Body of pancreas (tissue), 4 donors: ENCODE data around the gene PIGZ. TPM values are rescaled to one million over a fixed set of nuclear protein-coding genes. Genes with fewer than 3 reads are reported as not detected.

Source experiments
- ATAC-seq: fragments of 150-250 bp; one replicate; pipeline ENCODE4 v1.9.1; 2016
- DNase-seq, 4 donors: peaks; one replicate each; pipeline ENCODE4 v3.0.0-alpha.2; 2019
- H3K27ac ChIP-seq, 4 donors: fragments of 200-600 bp; sonication (generic); 1 replicate in 3 of 4; 2 replicates in 1 of 4; pipeline versions ENCODE4 v1.5.1 to v1.6.1; 2016 to 2019; ENCODE audit warnings: mild to moderate bottlenecking in 1 of 4, mixed read lengths in 1 of 4, moderate library complexity in 1 of 4
- H3K27me3 ChIP-seq, 2 donors: fragments of 200-600 bp; sonication (generic); one replicate each; pipeline ENCODE4 v1.6.0; 2016; ENCODE audit warnings: mild to moderate bottlenecking in 1 of 2
- H3K36me3 ChIP-seq, 2 donors: fragments of 200-600 bp; sonication (generic); replicated peaks in 1 of 2; 2 replicates each; pipeline ENCODE4 v1.5.1; 2016; ENCODE audit warnings: low read depth in 2 of 2; ENCODE audit not compliant: insufficient read depth in 1 of 2
- H3K4me1 ChIP-seq: fragments of 200-600 bp; sonication (generic); one replicate; pipeline ENCODE4 v1.6.0; 2016
- H3K4me3 ChIP-seq, 2 donors: fragments of 200-600 bp; sonication (generic); 1 replicate in 1 of 2; 2 replicates in 1 of 2; pipeline ENCODE4 v1.5.1; 2016 to 2019
- H3K9me3 ChIP-seq, 3 donors: fragments of 200-600 bp; sonication (generic); 1 replicate in 2 of 3; 2 replicates in 1 of 3; pipeline ENCODE4 v1.5.1; 2016
- CTCF ChIP-seq, 7 experiments: fragments of 450-650 bp in 4 of 7; fragments of 200-600 bp in 3 of 7; sonication (generic) in 3 of 7; IDR thresholded peaks; one replicate each; pipeline ENCODE4 v1.5.1; 2016 to 2019; ENCODE audit warnings: antibody characterized with exemption in 7 of 7
- POLR2A ChIP-seq, 3 donors: fragments of 450-650 bp; IDR thresholded peaks; one replicate each; pipeline ENCODE4 v1.6.1; 2016; ENCODE audit warnings: antibody characterized with exemption in 3 of 3, mild to moderate bottlenecking in 2 of 3
- WGBS, 2 donors: methylation state at CpG; one replicate each; pipeline ENCODE4 v1.1.5; 2017; 5-methylcytosine and 5-hydroxymethylcytosine counted together
- intact Hi-C: fragments of 100-400 bp; cut with DNase I; formaldehyde crosslinking; loops from one replicate; pipeline ENCODE4 v1.15.1; 2023
- total RNA-seq, 2 donors: library from RNA; depleted of rRNA; stranded (reverse); fragments of >200 nt; gene quantifications; one replicate each; pipeline ENCODE4 v1.1.0, GENCODE V29; 2016

The PIGZ gene
- total RNA-seq, 2 donors from 2014 or later: 1.0 to 1.3 TPM

DNA sequence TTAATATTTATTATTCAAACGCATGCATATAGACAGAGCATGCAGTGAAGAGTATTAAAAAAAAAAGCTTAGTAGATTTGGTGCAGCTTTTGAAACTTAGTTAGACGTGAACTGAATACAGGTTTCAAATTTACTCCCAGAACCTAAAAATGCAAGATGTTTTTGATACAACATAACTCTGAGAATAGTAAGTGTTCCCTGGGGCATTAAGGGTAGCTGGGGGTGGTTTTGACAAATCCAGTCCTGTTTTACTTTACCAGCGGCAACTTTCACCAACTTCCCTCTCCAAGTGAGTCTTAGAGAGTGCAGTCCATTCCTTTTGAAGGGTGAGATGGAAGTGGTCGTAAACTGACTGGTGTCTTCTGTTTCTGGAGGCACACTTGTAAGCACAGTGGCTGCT lies 37.5 kb downstream of the PIGZ start:
- no peaks in the 10 kb centered on the region for H3K4me1 ChIP-seq
- no peaks in the 10 kb centered on the region for H3K9me3 ChIP-seq
- WGBS, 2 donors: 85 to 91% methylated on average over 4 of the region's 4 CpGs
- H3K4me3 ChIP-seq: no peak overlapping the region
- ATAC-seq (no peak), DNase-seq (no peak)
- TF ChIP-seq POLR2A (IDR thresholded peaks at IDR 0.05): no peak
- TF ChIP-seq CTCF (IDR thresholded peaks at IDR 0.05): no peak
- peaks cover 6 to 17% of the 10 kb centered on the region in 2 donors for H3K36me3 ChIP-seq
- no peaks in the 10 kb centered on the region for H3K27me3 ChIP-seq
- intact Hi-C loops: no loop called here
- no peak overlapping the region for H3K27ac ChIP-seq

GRCh38 chr3:196927571-196928453 lies 40.8 kb downstream of the PIGZ start:
- Histone ChIP-seq H3K4me3 (no peak overlapping the region), H3K9me3 (no peaks in the 10 kb centered on the region), H3K27ac (no peak overlapping the region), H3K4me1 (no peaks in the 10 kb centered on the region), H3K36me3 (peaks cover 0 to 13% of the 10 kb centered on the region in 2 donors), H3K27me3 (no peaks in the 10 kb centered on the region)
- intact Hi-C loops: no loop called here
- no peak for TF ChIP-seq CTCF (IDR thresholded peaks at IDR 0.05)
- no peak for TF ChIP-seq POLR2A (IDR thresholded peaks at IDR 0.05)
- ATAC-seq (no peak), DNase-seq (no peak)
- 95% methylated on average over 7 of the region's 7 CpGs for WGBS, 2 donors

DNA sequence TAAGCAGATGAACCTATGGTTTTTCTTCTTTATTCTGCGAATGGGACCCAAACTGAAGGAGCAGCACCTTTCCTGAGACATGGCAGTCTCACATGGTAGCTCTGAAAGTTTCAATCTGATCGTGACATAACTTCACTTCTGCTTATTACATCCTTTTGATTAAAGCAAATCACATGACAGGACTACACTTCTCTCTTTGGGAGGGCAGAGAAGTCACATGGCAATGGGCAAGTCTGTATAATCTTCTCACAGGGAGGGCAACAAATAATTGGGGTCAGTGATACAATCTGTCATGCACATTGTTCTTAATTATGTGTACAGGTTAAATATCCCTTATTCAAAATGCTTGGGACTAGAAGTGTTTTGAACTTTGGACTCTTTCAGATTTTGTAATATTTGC lies 47.9 kb downstream of the PIGZ start:
- Histone ChIP-seq H3K9me3 (no peaks in the 10 kb centered on the region), H3K4me1 (no peaks in the 10 kb centered on the region), H3K27ac (no peak overlapping the region), H3K4me3 (no peak overlapping the region), H3K27me3 (no peaks in the 10 kb centered on the region), H3K36me3 (peaks cover 0 to 7% of the 10 kb centered on the region in 2 donors)
- TF ChIP-seq POLR2A (IDR thresholded peaks at IDR 0.05) (no peak), CTCF (IDR thresholded peaks at IDR 0.05) (no peak)
- intact Hi-C loops: no loop called here
- ATAC-seq (no peak), DNase-seq (no peak)
- WGBS, 2 donors: 49 to 71% methylated on average over 2 of the region's 2 CpGs

- Histone ChIP-seq H3K36me3 (peaks cover 0 to 14% of the 10 kb centered on the region in 2 donors), H3K27me3 (no peaks in the 10 kb centered on the region), H3K4me1 (no peaks in the 10 kb centered on the region), H3K9me3 (no peaks in the 10 kb centered on the region), H3K27ac (no peak overlapping the region), H3K4me3 (no peak overlapping the region)
- no peak for TF ChIP-seq POLR2A (IDR thresholded peaks at IDR 0.05)
- TF ChIP-seq CTCF (IDR thresholded peaks at IDR 0.05): no peak
- 74 to 81% methylated on average over 2 of the region's 2 CpGs for WGBS, 2 donors
- ATAC-seq (no peak), DNase-seq (no peak)
- intact Hi-C loops: no loop called here
These were observed 49.7 kb downstream of the PIGZ start for GRCh38 chr3:196918968-196919367.

- TF ChIP-seq POLR2A (IDR thresholded peaks at IDR 0.05): no peak
- Histone ChIP-seq H3K36me3 (peaks cover 0 to 6% of the 10 kb centered on the region in 2 donors), H3K27me3 (no peaks in the 10 kb centered on the region), H3K4me1 (no peaks in the 10 kb centered on the region), H3K4me3 (no peak overlapping the region), H3K9me3 (no peaks in the 10 kb centered on the region), H3K27ac (no peak overlapping the region)
- no peak for ATAC-seq
- intact Hi-C loops: no loop called here
- DNase-seq: no peak
- WGBS, 2 donors: 100% methylated on average over 3 of the region's 3 CpGs
These were observed 51.6 kb downstream of the PIGZ start for GRCh38 chr3:196916995-196917394.
